Tibial nerve (tissue), 4 donors: ENCODE results near the gene TMBIM6.

Experiments used
- EP300 ChIP-seq, 2 donors: sonication (generic); formaldehyde crosslinking; IDR thresholded peaks; one replicate each; pipeline ENCODE4 v1.6.1; 2017; ENCODE audit warnings: antibody characterized with exemption in 2 of 2, mild to moderate bottlenecking in 1 of 2
- POLR2A ChIP-seq, 2 donors: fragments of 450-650 bp; IDR thresholded peaks; one replicate each; pipeline ENCODE4 v1.6.1; 2017; ENCODE audit warnings: antibody characterized with exemption in 2 of 2, mild to moderate bottlenecking in 2 of 2, moderate library complexity in 2 of 2
- TF ChIP-seq, protein P1 (sequence below), 5 experiments: fragments of 200-600 bp in 3 of 5; fragments of 450-650 bp in 2 of 5; sonication (generic) in 3 of 5; IDR thresholded peaks; one replicate each; pipeline ENCODE4 v1.5.1; 2016 to 2019; ENCODE audit warnings: antibody characterized with exemption in 5 of 5, mild to moderate bottlenecking in 3 of 5, moderate library complexity in 2 of 5

DNA sequence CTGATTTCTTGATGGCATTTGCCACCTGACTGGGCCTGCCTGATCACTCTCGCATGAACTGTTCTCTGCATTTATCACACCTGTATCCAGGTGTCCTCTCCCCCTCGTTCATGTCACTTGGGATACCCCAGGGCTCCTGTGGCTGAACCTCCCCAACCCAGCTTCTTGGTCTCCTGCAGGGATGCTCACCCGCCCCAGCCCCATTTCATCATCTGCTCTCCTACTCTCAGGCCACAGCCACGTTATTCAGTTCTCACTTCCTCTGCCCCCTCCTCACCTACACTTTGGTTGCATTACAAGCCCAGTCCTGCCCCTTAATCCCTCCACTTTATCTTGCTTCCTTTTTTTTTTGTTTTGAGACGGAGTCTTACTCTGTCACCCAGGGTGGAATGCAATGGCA is 35.5 kb downstream of the TMBIM6 start:
- TF ChIP-seq POLR2A (IDR thresholded peaks at IDR 0.05) (no peak), EP300 (IDR thresholded peaks at IDR 0.05) (no peak)
- TF ChIP-seq, protein P1, sequence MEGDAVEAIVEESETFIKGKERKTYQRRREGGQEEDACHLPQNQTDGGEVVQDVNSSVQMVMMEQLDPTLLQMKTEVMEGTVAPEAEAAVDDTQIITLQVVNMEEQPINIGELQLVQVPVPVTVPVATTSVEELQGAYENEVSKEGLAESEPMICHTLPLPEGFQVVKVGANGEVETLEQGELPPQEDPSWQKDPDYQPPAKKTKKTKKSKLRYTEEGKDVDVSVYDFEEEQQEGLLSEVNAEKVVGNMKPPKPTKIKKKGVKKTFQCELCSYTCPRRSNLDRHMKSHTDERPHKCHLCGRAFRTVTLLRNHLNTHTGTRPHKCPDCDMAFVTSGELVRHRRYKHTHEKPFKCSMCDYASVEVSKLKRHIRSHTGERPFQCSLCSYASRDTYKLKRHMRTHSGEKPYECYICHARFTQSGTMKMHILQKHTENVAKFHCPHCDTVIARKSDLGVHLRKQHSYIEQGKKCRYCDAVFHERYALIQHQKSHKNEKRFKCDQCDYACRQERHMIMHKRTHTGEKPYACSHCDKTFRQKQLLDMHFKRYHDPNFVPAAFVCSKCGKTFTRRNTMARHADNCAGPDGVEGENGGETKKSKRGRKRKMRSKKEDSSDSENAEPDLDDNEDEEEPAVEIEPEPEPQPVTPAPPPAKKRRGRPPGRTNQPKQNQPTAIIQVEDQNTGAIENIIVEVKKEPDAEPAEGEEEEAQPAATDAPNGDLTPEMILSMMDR (IDR thresholded peaks at IDR 0.05), result no peak
